HT1080 (cell line): ENCODE data around the gene UNKL. TPM values are rescaled to one million over a fixed set of nuclear protein-coding genes. Genes with fewer than 3 reads are reported as not detected.
A peak's percentile ranks its signal among the peaks of the same experiment; 100 is the strongest.

Experiments
- DNase-seq: peaks from one replicate; pipeline ENCODE4 v3.0.0-alpha.2; 2015; ENCODE audit warnings: low read depth
- total RNA-seq: library from RNA; depleted of rRNA; stranded (reverse); fragments of >200 nt; shearing (Covaris generic); gene quantifications from 2 replicates; pipeline ENCODE4 v1.2.3, GENCODE V29; 2014

Gene UNKL
- total RNA-seq, 1 experiment from 2014 or later = 21.8 TPM

GRCh38 chr16:1356061-1356900 is 58.2 kb downstream of the UNKL start:
- DNase-seq = no peak

GRCh38 chr16:1355591-1355990 is 58.9 kb downstream of the UNKL start:
- no peak for DNase-seq

GRCh38 chr16:1354815-1355540 is 59.5 kb downstream of the UNKL start:
- no peak for DNase-seq

GRCh38 chr16:1351582-1352362 is 62.7 kb downstream of the UNKL start, which contains the start of the genes GNPTG and TSR3:
Gene GNPTG, plus strand, starts transcription at chr16:1351931. Its CDS starts 35 bp downstream, at chr16:1351966.
Gene TSR3, minus strand, starts transcription at chr16:1351878. Its CDS starts 74 bp downstream, at chr16:1351804.
- peak; percentile 70 for DNase-seq

- no peak for DNase-seq
Observed at GRCh38 chr16:1351215-1351581, 63.3 kb downstream of the UNKL start.

- no peak for DNase-seq
Observed at GRCh38 chr16:1350691-1351090, 63.8 kb downstream of the UNKL start.

- no peak for DNase-seq
Observed at GRCh38 chr16:1349951-1350350, 64.6 kb downstream of the UNKL start.

- no peak for DNase-seq
Observed at GRCh38 chr16:1349351-1349750, 65.2 kb downstream of the UNKL start.

- no peak for DNase-seq
Observed at GRCh38 chr16:1348926-1349325, 65.6 kb downstream of the UNKL start.

- no peak for DNase-seq
Observed at GRCh38 chr16:1348441-1348840, 66.1 kb downstream of the UNKL start.

GRCh38 chr16:1347962-1348361 is 66.5 kb downstream of the UNKL start:
- DNase-seq = no peak

- no peak for DNase-seq
Observed at GRCh38 chr16:1347286-1347855, 67.1 kb downstream of the UNKL start.

GRCh38 chr16:1346422-1347285 is 67.8 kb downstream of the UNKL start:
- no peak for DNase-seq

GRCh38 chr16:1345651-1346421 is 68.7 kb downstream of the UNKL start:
- no peak for DNase-seq

- DNase-seq = peak; percentile 42
Observed at GRCh38 chr16:1345087-1345486, 69.4 kb downstream of the UNKL start.

GRCh38 chr16:1344499-1344898 is 70.0 kb downstream of the UNKL start:
- DNase-seq = no peak

GRCh38 chr16:1343428-1344242 is 70.9 kb downstream of the UNKL start:
- DNase-seq = no peak

- DNase-seq = peak; percentile 75
Observed at GRCh38 chr16:1342526-1343427, 71.7 kb downstream of the UNKL start.
